HAP-1 (cell line): ENCODE data around the gene OSGEPL1.

Experiments used
- DNase-seq, 2 experiments: peaks; one replicate each; pipeline ENCODE4 v3.0.0-alpha.2; 2016 to 2020; ENCODE audit warnings: low spot score in 2 of 2
- H3K27me3 ChIP-seq: fragments of 250-450 bp; sonication (Bioruptor Pico); 2 replicates; pipeline ENCODE4 v1.5.1; 2020; ENCODE audit warnings: low read depth, mild to moderate bottlenecking, moderate library complexity
- H3K36me3 ChIP-seq: fragments of 250-450 bp; sonication (Bioruptor Pico); replicated peaks from 2 replicates; pipeline ENCODE4 v1.5.1; 2020; ENCODE audit warnings: mild to moderate bottlenecking
- H3K4me1 ChIP-seq: fragments of 250-450 bp; sonication (Bioruptor Pico); 2 replicates; pipeline ENCODE4 v1.5.1; 2020; ENCODE audit warnings: mild to moderate bottlenecking
- H3K4me3 ChIP-seq: fragments of 250-450 bp; sonication (Bioruptor Pico); 2 replicates; pipeline ENCODE4 v1.5.1; 2020; ENCODE audit warnings: mild to moderate bottlenecking, moderate library complexity
- H3K9me3 ChIP-seq: fragments of 250-450 bp; sonication (Bioruptor Pico); 2 replicates; pipeline ENCODE4 v1.5.1; 2020; ENCODE audit warnings: mild to moderate bottlenecking, moderate library complexity
- in situ Hi-C: fragments of 300-500 bp; cut with MboI; formaldehyde crosslinking; loops from 3 replicates; pipeline ENCODE4 v1.14.3; 2020; ENCODE audit warnings: low sequenced_read_pairs, inconsistent platforms, mixed read lengths

The OSGEPL1 gene

GRCh38 chr2:189762551-189763298 is at the start of gene OSGEPL1:
Gene OSGEPL1, minus strand, starts transcription at chr2:189762792. Its CDS starts 1,152 bp downstream, at chr2:189761640.
- H3K4me1 ChIP-seq, result peaks cover 20% of the 10 kb centered on the region
- H3K36me3 ChIP-seq, result peaks cover 6% of the 10 kb centered on the region; the same call in 1 of the 2 replicates
- peak within 1 kb of the TSS; percentile 65 for H3K4me3 ChIP-seq
- H3K9me3 ChIP-seq, result no peaks in the 10 kb centered on the region
- peak; percentile 92 to 95 for DNase-seq
- no peaks in the 10 kb centered on the region for H3K27me3 ChIP-seq
- in situ Hi-C loops, result no loop called here

GRCh38 chr2:189803431-189803830 is 40.8 kb upstream of the OSGEPL1 start:
- no peak overlapping the region for H3K4me3 ChIP-seq
- no peak for DNase-seq
- H3K27me3 ChIP-seq, result no peaks in the 10 kb centered on the region
- H3K9me3 ChIP-seq, result no peaks in the 10 kb centered on the region
- peaks cover 38% of the 10 kb centered on the region for H3K36me3 ChIP-seq
- peaks cover 3% of the 10 kb centered on the region for H3K4me1 ChIP-seq
- in situ Hi-C loops, result no loop called here

DNA sequence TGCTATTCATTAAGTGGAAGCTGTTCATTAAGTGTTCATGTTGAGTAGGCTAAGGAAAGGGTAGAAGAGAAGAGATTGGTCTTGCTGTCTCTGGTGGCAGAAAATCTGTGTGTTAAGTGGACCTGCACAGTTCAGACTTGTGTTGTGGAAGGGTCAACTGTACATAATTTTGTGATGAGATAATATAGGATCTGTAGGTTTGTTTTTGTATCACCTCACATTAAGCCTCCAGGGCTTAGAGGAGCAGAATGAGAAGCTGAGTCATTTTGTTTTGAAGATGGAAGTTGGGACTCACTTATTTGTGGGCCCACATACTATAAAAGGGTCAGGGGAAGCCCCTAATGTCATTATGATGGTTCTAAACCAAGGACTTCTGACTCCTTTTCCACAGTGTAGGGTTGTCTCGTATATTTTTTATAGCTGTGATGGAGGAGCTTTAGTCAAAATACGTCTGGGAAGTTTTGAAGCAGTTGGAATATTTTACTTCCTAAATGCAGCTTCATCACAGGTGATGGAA is 39.9 kb upstream of the OSGEPL1 start:
- no peak overlapping the region for H3K4me3 ChIP-seq
- in situ Hi-C loops, result no loop called here
- peaks cover 3% of the 10 kb centered on the region for H3K4me1 ChIP-seq
- H3K27me3 ChIP-seq, result no peaks in the 10 kb centered on the region
- DNase-seq, result no peak
- no peaks in the 10 kb centered on the region for H3K9me3 ChIP-seq
- H3K36me3 ChIP-seq, result peaks cover 39% of the 10 kb centered on the region

GRCh38 chr2:189799531-189799930 is 36.9 kb upstream of the OSGEPL1 start:
- no peak for DNase-seq
- Histone ChIP-seq H3K36me3 (peaks cover 47% of the 10 kb centered on the region), H3K27me3 (no peaks in the 10 kb centered on the region), H3K4me1 (peaks cover 3% of the 10 kb centered on the region), H3K4me3 (no peak overlapping the region), H3K9me3 (no peaks in the 10 kb centered on the region)
- in situ Hi-C loops, result no loop called here

GRCh38 chr2:189799030-189799331 is 36.4 kb upstream of the OSGEPL1 start:
- DNase-seq, result no peak
- no peaks in the 10 kb centered on the region for H3K9me3 ChIP-seq
- H3K4me1 ChIP-seq, result peaks cover 3% of the 10 kb centered on the region
- H3K27me3 ChIP-seq, result no peaks in the 10 kb centered on the region
- peaks cover 53% of the 10 kb centered on the region for H3K36me3 ChIP-seq
- H3K4me3 ChIP-seq, result no peak overlapping the region
- in situ Hi-C loops, result no loop called here

DNA sequence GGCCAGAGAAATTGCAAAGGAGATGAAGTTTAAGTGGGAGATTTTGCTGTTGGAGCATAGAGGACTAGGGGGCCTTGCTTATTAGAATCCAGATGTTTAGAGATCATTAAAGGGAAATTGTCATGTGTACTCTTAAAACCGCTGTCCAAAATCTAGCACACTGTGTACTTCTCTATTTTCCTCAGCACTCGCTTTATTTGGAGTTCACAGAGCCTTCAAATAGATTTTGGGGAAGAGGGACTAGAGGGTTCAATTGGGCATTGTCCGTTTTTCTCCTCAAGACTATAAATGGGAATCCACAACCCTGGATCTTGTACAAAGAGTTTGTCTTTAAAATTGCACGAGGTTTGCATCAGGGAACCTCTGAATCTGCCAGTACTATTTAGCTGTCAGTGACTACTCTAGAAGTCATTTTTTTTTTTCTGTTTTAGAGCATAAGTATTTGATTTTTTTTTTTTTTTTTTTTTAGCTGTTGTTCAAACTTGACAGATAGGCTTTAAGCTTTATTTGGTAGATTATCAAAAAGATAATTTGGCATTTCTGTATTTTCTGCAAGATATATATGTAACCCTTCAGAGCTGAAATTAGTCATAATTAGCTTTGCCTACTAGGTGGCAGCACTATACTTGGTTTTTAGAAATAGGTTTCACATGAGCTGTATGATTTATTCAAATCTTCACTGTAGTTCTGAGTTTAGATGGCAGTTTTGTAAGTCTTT is 35.9 kb upstream of the OSGEPL1 start:
- in situ Hi-C loops, result no loop called here
- Histone ChIP-seq H3K9me3 (no peaks in the 10 kb centered on the region), H3K27me3 (no peaks in the 10 kb centered on the region), H3K4me3 (no peak overlapping the region), H3K36me3 (peaks cover 58% of the 10 kb centered on the region), H3K4me1 (peaks cover 3% of the 10 kb centered on the region)
- DNase-seq, result peak in 1 of 2 experiments; percentile 19

DNA sequence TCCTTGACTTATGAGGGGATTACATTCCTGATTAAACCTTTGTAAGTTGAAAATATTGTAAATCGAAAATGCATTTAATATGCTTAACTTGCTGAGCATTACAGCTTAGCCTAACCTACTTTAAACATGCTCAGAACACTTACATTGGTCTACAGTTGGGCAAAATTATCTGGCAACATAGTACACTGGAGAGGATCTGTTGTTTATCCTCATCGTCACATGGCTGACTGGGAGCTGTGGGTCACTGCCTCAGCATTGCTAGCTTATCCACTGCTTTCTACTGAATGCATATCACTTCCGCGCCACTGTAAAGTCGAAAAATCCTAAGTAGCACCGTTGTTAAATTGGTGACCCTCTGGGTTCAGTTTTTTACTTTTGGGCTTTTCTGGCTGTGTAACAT is 35.3 kb upstream of the OSGEPL1 start:
- peaks cover 63% of the 10 kb centered on the region for H3K36me3 ChIP-seq

GRCh38 chr2:189794310-189794709 is 31.7 kb upstream of the OSGEPL1 start:
- in situ Hi-C loops, result no loop called here
- Histone ChIP-seq H3K4me3 (no peak overlapping the region), H3K9me3 (no peaks in the 10 kb centered on the region), H3K36me3 (peaks cover 64% of the 10 kb centered on the region), H3K4me1 (peaks cover 1% of the 10 kb centered on the region; the same call in 1 of the 2 replicates), H3K27me3 (no peaks in the 10 kb centered on the region)
- DNase-seq, result no peak

More for the DNA sequence above, 35.3 kb upstream of the OSGEPL1 start:
- no peak for DNase-seq
- Histone ChIP-seq H3K4me1 (peaks cover 3% of the 10 kb centered on the region), H3K27me3 (no peaks in the 10 kb centered on the region), H3K9me3 (no peaks in the 10 kb centered on the region), H3K4me3 (no peak overlapping the region)
- in situ Hi-C loops, result no loop called here

DNA sequence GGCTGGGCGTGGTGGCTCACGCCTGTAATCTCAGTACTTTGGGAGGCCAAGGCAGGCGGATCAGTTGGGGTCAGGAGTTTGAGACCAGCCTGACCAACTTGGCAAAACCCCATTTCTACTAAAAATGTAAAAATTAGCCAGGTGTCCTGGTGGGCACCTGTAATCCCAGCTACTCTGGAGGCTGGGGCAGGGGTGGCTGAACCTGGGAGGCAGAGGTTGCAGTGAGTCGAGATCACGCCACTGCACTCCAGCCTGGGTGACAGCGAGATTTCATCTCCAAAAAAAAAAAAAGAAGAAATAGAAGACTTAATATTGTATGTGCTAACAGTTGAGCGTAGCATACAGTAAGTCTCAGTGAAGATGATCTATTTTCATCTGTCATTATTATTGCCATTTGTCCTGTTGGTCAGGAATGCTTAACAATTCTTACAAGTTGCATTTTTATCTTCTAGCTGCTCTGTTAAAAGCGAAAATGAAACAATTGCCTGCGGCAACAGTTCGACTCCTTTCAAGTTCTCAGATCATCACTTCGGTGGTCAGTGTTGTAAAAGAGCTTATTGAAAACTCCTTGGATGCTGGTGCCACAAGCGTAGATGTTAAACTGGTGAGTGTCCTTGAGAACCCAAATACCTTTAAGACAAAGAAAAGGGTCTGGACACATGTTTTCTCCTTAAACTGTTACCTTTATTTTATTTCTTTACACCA is 28.9 kb upstream of the OSGEPL1 start:
- H3K9me3 ChIP-seq, result no peaks in the 10 kb centered on the region
- H3K4me1 ChIP-seq, result peaks cover 4% of the 10 kb centered on the region; the same call in 1 of the 2 replicates
- no peak overlapping the region for H3K4me3 ChIP-seq
- DNase-seq, result no peak
- H3K27me3 ChIP-seq, result no peaks in the 10 kb centered on the region
- in situ Hi-C loops, result no loop called here
- H3K36me3 ChIP-seq, result peaks cover 59% of the 10 kb centered on the region

- in situ Hi-C loops, result no loop called here
- no peaks in the 10 kb centered on the region for H3K27me3 ChIP-seq
- peaks cover 34% of the 10 kb centered on the region for H3K36me3 ChIP-seq
- H3K4me1 ChIP-seq, result peaks cover 11% of the 10 kb centered on the region
- H3K4me3 ChIP-seq, result peak within 1 kb of the TSS; percentile 84
- peak; percentile 88 to 94 for DNase-seq
- no peaks in the 10 kb centered on the region for H3K9me3 ChIP-seq
These were observed 21.6 kb upstream of the OSGEPL1 start, which contains the start of the genes ORMDL1 and PMS1 for GRCh38 chr2:189783927-189784867. Gene ORMDL1, minus strand, starts transcription at chr2:189784339. Its CDS starts 1,744 bp downstream, at chr2:189782595. Gene PMS1, plus strand, starts transcription at chr2:189784450. Its CDS starts 7,360 bp downstream, at chr2:189791810.

GRCh38 chr2:189783451-189783926 is 20.9 kb upstream of the OSGEPL1 start:
- H3K4me3 ChIP-seq, result peak overlapping the region; percentile 84
- peak in 1 of 2 experiments; percentile 52 for DNase-seq

GRCh38 chr2:189782221-189782671 is 19.7 kb upstream of the OSGEPL1 start:
- H3K4me1 ChIP-seq, result peaks cover 9% of the 10 kb centered on the region
- peaks cover 42% of the 10 kb centered on the region for H3K36me3 ChIP-seq
- no peak for DNase-seq

More at GRCh38 chr2:189783451-189783926, 20.9 kb upstream of the OSGEPL1 start:
- H3K36me3 ChIP-seq, result peaks cover 37% of the 10 kb centered on the region
- no peaks in the 10 kb centered on the region for H3K9me3 ChIP-seq
- peaks cover 9% of the 10 kb centered on the region for H3K4me1 ChIP-seq
- in situ Hi-C loops, result no loop called here
- H3K27me3 ChIP-seq, result no peaks in the 10 kb centered on the region

More at GRCh38 chr2:189782221-189782671, 19.7 kb upstream of the OSGEPL1 start:
- Histone ChIP-seq H3K4me3 (peak overlapping the region; percentile 84), H3K9me3 (no peaks in the 10 kb centered on the region), H3K27me3 (no peaks in the 10 kb centered on the region)
- in situ Hi-C loops, result no loop called here
